NCI-H187 treated with DMSO at 0.1 percent for 48 hours (cell line): ENCODE results near the gene UPF1.
"Not testable (repeated sequence)": the region's sequence is repeated elsewhere in the genome, so short reads cannot be mapped to it uniquely, and the experiment has no call there.

Source experiments
- DNase-seq: peaks from one replicate; lab custom pipeline; 2025; lab: John Stamatoyannopoulos, UW

The UPF1 gene

DNA sequence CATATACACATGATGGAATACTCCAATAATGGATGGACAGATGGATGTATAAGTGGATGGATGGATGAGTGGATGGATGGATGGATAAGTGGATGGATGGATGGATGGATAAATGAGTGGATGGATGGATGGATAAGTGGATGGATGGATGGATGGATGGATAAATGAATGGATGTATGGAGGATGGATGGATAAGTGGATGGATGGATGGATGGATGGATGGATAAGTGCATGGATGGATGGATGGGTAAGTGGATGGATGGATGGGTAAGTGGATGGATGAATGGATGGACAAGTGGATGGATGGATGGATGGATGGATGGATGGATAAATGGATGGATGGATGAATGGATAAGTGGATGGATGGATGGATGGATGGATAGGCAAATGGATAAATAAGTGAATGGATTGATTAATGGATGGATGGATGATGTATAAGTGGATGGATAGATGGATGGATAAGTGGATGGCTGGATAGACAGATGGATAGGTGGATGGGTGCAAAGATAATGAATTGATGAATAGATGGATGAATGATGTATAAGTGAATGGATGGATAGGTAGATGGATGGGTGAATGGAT, 32.3 kb upstream of the UPF1 start:
- DNase-seq = no peak

DNA sequence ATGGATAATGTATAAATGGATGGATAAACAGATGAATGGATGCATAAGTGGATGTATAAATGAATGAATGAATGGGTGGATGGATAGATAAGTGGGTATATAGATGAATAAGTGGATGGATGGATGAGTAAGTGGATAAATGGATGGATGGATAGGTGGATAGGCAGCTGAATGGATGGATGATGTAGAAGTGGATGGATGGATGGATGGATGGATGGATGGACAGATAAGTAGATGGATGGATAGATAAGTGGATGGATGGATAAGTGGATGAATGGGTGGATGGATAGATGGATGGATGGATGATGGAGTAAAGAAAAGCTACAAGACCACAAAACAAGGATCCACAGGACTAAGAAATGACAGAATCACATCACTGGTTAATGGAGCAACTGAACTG, 31.7 kb upstream of the UPF1 start:
- no peak for DNase-seq

DNA sequence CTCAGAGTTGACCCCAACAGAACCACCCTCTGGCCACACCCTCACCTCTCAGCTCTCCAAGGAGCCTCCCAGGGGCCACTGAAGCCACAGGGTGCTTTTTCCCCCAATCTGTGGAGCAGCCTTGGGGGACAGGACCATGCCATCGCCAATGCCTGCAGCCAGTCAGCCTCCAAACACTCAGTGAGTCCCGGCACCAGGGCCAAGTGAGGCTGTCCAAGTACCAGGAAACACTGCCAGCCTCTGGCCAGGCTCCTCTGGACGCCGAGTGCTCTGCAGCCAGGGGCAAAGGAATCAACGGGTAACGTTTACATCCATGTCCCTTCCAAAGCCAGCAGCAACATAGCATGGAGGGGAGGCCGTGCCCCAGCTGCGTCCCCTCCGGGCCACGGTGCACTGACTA, 31.1 kb upstream of the UPF1 start:
- no peak for DNase-seq

DNA sequence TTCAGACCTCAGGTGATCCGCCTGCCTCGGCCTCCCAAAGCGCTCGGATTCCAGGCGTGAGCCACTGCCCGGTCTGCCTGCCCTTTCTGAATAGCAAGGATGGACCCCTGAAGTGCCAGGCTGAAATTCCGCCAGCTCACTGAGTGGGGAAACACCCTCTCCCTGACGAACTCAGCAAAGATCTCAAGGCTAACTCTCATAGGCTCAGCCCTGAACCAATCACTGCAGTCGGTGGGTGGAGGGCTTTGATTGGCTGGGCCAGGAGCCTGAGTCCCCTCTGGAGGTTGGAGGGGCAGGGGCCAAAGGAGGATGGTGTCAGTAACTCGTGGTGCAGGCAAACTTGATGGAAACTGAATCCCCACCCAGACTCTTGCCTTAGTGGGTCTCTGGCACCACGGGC, 29.4 kb upstream of the UPF1 start:
- DNase-seq = no peak

DNA sequence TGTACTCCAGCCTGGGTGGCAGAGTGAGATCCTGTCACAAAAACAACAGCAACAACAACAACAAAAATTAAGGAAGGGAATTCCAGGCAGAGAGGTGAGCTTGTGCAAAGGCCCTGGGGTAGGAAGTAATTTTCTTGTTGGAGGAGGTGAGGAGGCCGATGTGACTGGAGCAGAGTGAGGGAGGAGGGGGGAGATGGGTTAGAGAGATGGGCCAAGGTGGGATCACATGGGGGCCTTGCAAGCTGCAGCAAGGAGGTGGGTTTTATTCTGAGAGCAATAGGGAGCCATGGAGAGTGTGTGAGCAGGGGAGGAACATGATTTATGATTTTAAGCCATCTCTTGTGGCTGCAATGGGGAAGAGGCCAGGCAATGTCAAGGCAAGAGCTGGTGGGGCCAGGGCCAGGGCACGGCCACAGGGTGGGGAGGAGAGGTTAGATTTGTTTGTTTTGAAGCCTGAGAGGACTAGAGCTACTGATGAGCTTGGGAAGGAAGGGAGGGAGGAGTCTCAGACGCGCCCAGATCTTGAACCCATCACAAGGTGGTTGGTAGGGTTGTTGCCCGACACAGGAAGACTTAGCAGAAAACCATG, 28.1 kb upstream of the UPF1 start:
- no peak for DNase-seq

DNA sequence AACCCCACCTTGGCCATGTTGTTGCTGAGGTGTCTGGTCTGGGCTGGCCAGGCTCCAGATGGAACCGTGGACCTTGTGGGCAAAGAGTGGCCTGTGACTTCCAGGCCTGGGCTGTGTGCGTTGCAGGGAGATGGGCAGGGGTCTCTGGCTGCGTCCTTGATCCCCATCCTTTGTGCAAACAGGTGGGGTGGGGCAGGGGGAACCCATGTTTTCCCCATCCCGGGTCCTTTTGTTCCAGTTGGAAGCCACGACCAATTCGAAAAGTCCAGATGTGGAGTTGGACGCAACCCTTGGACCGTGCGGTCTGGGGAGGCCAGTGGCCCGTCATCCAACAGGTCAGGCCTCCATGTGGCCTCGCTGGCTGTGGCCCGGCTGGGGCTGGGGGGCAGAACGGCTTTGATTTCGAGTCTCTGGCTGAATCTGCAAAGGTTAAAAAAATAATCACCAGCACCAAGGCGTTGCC, 27.6 kb upstream of the UPF1 start:
- no peak for DNase-seq

DNA sequence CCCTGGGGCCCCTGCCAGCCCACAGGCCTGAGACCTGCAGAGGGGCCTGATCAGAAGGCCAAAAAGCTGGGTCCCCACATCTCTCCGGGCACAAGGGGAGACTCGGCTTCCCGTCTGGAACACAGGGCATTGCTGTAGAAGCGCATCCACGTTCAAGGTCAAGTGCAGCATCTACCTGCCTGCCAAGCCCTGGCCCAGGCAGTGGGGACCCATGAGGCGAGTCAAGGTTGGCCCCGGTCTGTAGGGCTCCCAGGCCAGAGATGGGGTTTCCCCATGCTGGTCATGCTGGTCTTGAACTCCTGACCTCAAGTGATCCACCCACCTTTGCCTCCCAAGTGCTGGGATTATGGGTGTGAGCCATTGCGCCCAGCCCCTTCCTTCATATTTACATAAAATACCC, 27.1 kb upstream of the UPF1 start:
- DNase-seq = no peak

DNA sequence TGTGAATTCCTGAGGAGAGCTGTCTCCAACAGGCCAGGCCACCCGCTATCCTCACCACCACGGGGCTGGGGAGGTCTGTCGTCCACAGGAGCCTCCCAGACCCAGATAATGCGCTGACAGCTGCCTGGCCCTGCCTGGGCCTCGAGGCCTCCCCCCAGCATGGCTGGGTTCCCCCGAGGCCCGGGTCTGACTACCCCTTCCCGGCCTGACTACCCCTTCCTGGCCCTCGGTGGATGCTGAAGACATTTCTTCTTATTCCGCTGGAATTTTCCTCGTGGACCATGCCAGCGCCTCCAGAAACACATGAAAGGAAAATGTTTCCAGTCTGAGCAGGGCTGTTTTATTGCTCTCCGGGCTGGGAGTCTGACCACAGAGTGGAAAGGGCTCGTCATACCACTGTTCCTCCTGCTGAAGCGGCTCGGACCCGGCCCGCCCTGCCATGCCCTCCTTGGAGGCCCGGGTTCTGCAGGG, 23.9 kb upstream of the UPF1 start:
- DNase-seq = no peak

DNA sequence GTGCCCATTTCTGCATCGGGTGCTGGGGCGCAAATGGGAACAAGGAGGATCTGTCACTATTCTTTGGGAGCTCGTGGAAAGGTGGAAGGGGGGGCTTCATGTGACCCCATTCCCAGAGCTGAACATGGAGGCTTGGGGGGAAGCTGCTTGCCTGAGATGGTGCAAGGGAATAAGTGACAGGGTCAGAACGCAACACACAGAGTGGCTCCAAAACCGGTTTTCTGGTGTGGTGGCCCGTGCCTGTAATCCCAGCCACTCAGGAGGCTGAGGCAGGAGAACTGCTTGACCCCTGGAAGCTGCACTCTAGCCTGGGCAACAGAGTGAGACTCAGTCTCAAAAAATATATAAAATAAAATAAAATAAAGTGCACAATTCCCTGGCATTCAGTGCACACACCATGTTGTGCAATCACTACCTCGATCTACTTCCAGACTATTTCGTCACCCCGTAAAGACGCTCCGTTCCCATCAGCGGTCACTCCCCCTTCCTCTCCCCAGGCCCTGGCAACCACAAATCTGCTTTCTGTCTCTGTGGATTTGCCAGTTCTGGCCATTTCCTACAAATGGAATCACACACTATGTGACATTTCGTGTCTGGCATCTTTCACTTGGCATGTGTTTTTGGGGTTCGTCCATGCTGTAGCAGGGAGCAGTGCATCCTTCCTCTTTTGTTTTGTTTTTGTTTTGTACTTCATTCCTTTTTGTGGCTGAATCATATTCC, 22.4 kb upstream of the UPF1 start:
- no peak for DNase-seq

DNA sequence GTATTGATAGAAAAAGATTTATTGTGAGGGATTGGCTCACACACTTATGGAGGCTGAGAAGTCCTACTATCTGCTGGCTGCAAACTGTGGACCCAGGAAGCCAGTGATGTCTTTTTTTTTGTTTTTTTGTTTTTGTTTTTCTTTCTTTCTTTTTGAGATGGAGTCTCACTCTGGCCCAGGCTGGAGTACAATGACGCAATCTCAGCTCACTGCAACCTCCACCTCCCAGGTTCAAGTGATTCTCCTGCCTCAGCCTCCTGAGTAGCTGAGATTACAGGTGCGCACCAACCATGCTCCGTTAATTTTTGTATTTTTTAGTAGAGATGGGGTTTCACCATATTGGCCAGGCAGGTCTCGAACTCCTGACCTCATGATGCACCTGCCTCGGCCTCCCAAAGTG, 20.1 kb upstream of the UPF1 start:
- DNase-seq = not testable (repeated sequence)

DNA sequence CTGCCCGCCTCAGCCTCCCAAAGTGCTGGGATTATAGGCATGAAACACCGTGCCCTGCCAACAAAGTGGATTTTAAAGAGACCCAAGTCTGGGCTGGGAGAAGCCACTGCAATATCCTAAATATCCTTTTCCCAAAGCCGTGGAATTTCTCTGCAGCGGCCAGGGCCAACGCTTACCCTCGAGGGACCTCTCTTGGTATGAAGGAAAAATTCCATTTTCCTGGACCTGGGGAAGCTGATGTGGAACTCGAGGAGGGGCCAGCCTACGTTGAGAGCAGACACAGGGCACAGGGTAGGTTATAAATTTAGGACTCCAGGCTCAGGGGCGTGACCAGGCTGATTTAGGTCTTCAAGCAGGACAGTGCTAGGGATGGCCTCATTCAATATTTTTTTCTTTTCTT, 17.7 kb upstream of the UPF1 start:
- DNase-seq = no peak

DNA sequence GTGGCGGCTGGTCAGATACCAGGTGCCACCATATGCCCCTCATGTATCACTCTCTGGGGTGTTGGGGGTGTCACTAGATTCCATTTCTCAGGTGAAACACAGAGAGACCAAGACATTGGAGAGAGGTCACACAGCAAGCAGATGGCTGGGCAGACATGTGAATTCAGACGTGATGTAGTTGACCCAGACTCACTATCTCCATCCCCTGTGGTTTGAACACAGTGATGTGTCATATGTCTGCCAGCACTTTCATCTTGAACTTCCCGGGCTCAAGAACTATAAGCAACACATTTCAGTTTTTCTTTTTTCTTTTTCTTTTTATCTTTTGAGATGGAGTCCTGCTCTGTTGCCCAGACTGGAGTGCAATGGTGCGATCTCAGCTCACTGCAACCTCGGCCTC, 16.1 kb upstream of the UPF1 start:
- no peak for DNase-seq

DNA sequence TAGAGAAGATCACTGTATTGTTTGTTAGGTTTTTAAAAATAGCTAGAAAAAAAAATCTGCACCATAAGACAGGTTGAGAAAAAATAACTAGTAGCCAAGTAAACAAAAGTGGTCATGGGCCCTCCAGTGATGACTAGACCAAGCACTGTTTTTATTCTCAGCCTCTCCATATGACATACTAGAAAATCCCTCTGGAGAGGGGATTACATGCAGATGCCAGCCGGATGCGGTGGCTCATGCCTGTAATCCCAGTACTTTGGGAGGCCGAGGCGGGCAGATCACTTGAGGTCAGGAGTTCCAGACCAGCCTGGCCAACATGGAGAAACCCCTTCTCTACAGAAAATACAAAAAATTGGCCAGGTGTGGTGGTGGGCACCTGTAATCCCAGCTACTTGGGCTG, 15.1 kb upstream of the UPF1 start:
- DNase-seq = not testable (repeated sequence)

DNA sequence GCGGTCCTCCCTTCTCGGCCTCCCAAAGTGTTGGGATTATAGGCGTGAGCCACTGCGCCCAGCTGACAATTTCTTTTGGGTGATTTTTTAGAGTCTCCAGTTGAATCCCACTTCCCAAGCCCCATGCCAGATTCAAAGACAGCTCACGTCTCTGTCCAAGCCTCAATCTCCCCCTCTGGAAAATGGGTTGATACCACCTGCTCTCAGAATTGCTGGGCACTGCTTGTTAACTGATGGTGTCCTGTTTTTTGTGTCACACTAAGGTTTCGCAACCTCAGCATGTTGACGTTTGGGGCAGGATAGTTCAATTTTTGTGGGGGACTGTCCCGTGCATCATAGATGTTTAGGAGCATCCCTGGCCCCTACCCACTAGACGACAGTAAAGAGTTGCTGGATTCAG, 14.2 kb upstream of the UPF1 start:
- no peak for DNase-seq

DNA sequence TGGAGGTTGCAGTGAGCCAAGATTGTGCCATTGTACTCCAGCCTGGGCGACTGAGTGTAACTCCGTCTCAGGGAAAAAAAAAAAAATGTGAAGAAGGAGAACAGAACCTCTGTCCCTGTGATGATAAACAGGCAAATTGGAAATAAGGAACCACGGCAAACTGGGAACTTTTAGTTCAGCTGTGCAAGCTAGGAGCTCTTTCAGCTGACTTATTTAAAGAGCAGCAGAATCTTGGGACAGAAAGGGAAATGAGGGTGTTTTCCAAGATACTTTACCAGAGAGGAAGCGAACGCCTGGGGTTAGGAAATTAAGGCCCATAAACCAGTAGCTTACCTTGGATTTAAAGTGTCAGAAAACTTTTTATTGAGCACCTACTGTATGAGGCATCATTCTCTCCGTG, 3.0 kb upstream of the UPF1 start:
- DNase-seq = no peak

DNA sequence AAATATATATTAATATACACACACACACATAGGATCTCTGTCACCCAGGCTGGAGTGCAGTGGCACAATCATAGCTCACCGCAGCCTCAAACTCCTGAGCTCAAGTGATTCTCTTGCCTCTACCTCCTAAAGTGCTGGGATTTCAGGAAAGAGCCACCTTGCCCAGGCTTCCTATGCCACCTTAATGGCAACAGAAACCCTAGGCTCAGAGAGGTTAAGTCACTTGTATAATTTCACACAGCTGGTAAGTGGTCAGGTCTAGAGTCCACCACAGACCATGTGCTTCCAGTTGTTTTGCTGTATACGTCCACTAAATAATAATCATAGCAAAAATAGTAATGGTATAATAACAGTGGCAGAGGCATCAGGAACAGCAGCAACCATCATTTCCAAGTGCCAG, 1.3 kb upstream of the UPF1 start:
- DNase-seq = no peak

DNA sequence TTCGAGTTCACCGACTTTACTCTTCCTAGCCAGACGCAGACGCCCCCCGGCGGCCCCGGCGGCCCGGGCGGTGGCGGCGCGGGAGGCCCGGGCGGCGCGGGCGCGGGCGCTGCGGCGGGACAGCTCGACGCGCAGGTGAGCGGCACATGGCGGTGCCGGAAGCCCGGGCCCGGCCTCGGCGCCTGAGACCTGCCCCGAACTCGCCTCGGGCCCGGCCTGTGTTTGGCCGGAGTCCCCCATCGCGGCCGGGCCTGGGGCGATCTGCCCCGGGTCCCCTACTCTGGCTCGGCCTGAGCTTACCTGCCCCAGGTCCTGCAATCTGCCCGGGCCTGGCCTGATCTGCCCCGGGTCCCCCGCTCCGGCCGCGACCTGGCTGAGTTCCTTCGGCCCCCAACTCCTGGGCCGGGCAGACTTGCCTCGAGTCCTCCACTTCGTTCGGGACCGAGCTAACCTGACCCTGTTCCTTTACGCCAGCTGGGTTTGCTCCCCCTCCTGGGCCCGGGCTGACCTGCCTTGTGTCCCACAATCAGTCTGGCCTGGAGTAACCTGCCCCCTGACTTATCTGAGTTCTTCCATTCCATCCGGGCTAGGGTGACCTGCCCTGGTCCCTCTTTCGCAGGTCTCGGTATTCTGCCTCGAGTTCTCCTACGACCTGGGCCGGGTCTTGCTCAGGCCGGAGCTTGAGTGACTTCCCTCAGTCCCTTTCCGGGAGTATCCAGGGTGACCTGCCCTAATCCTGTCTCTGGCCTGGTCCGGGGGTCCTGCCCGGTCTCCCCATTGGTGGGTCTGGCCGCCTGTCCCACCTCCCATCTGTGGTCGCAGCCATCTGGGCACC, 764 bp downstream of the UPF1 start:
- DNase-seq = no peak

DNA sequence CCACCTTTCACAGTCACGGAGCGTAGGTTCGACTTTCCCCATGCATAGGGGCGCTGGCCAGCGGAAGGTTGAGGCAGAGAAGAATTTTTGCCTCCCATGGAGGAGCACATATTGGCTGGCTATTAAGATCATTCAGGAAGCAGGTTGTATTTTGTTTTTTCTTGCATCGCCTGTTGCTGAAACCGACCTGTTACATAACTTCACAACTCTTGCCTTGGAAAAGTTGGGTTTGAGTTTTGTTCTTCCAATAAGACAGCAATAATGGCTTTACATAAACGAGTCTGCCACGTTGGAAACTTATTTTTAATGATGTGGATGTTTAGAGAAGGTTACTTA, 1.4 kb downstream of the UPF1 start:
- DNase-seq = no peak

DNA sequence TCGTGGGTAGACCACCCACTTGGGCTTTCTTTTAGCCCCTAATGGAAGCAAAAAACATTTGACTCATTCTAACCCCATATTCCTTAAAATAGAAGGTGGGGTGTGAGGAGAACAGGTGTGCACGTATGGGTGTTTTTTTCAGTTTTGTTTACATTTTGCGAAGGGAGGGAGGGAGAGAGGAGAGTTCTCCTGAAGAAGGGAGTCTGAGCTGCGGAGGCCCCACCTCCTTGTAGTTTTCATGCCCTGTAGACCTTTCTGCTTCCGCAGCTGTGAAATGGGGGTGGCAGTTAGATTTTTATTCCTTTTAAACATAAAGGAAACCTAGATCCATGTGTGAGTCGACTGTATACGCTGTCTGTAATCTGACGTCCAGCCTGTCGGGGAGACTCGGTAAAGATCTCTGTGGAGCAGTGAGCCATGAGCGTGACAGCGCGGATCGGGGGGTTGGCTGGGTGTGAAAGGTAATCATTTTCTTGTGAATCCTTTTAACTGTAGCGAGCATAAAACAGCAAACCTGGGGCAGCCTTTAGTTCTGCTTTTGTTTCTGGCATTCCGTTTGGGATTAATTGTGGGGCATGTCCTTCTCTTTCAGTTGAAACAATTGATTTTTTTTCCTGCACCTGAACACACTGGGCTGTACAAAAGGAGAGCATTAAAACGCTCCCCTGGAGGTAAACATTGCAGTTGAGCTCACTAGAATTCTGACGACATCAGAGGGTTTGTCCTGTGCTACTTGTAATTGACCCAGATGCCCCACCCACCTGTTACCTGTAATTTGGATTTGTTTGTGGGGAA, 2.3 kb downstream of the UPF1 start:
- no peak for DNase-seq

DNA sequence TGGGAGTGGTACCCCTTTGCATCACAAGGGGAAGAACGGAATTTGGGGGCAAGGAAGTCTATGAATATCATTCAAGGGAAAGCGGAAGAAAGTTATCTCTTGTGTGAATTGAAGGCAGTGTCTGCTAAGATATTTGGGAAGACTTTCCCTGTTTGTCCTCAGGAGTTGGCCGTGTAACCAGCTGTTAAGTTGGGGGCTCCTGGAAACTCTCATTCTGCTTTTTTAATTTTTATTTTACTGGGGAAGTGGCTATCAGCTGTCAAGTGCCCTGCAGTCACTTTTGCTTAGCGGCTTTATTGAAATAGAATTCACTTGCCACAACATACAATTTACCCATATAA, 2.9 kb downstream of the UPF1 start:
- no peak for DNase-seq

DNA sequence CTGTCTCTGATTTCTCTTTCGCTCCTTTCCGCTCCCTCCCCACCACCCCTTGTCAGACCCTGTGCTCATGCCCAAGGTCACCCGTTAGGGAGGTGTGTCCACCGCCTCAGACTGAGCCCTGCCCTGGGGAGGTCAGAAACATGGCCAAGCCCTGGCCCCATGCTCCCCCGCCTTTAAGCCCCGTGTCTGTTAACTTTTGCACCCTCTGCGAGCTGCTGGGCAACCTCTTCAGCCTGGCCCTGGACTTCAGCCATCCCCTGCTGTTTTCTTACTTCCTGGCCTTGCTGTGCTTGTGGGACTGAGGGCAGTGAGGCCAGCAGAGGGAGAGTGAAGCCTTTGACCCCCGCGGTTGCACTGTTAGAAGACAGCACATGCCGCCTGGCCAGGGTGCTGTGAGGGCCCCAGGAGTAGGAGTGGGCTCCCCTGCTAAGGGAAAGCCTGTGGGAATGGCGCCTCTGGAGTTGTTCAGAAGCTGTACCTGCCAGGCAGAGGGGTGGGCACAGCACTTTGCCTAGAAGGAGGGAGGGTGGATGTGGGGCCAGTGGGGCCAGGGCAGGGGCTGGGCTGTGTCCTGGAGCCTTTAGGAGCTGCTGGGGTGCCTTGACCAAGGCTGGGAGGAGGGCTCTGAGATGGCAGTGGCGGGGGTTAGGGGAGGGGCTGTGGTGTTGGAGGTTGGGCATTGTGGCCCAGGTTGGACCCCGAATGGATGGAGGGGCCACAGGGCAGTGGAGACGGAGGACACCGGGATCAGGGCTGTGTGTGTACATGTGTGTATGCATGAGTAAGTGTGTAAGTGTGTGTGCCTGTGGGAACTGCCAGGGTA, 7.9 kb downstream of the UPF1 start:
- no peak for DNase-seq
